GM18861 (cell line): ENCODE measurements around the gene KCNE5.
"Not testable (repeated sequence)": the region's sequence is repeated elsewhere in the genome, so short reads cannot be mapped to it uniquely, and the experiment has no call there.

ENCODE experiments used
- ATAC-seq: cut with Tn5 transposase; IDR thresholded peaks from one replicate; pipeline ENCODE4 v1.9.1; 2021; ENCODE audit not compliant: unreplicated experiment

KCNE5 gene, protein sequence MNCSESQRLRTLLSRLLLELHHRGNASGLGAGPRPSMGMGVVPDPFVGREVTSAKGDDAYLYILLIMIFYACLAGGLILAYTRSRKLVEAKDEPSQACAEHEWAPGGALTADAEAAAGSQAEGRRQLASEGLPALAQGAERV

GRCh38 chrX:109624641-109625616 lies at the start of gene KCNE5:
TSS of gene KCNE5 (minus strand) at chrX:109625172. CDS start at chrX:109625020, 152 bp downstream.
- ATAC-seq = no peak

DNA sequence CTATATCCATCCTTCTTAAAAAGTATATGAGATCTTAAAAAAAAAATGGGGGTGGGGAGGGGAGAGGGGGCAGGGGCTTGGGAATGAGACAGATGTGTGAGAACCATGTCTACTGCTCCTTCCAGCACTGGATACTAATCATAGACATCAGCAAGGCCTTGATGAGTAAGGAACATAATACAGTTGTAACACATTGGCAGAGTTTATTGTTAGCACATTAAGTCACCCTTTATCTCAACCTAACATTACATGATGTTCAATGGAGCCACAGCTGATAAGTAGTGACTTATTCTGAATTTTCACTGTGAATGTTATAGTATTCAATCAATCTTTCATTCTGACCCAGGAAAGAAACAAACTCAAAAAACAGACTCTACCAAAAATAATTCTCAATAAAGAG lies 47.3 kb upstream of the KCNE5 start:
- no peak for ATAC-seq

GRCh38 chrX:109671170-109671569 lies 46.2 kb upstream of the KCNE5 start:
- ATAC-seq = not testable (repeated sequence)

GRCh38 chrX:109667986-109668385 lies 43.0 kb upstream of the KCNE5 start:
- ATAC-seq = no peak

DNA sequence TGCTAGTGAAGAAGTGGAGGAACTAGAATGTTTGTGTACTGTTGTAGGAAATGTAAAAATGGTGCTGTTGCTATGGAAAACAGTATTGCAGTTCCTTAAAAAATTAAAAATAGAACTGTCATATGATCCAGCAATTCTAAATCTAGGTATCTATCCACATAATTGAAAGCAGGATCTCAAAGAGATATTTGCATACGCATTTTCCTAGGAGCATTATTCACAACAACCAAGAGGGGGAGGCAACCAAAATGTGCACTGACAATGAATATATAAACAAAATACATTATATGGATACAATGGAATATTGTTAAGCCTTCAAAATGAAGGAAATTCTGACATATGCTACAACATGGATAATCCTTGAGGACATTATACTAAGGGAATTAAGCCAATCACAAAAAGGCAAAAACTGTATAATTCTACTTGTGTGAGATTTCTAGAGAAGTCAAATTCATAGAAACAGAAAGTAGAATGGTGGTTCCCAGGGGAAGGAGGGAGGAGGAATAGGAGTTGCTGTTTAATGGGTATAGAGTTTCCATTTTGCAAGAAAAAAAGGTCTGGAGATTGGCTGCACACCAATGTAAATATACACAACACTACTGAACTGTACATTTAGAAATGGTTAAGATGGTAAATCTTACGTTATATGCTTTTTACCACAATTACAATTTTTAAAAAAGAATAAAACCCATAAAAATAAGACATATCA lies 35.6 kb upstream of the KCNE5 start:
- no peak for ATAC-seq

- ATAC-seq = no peak
Observed at GRCh38 chrX:109658391-109658790, 33.4 kb upstream of the KCNE5 start.

DNA sequence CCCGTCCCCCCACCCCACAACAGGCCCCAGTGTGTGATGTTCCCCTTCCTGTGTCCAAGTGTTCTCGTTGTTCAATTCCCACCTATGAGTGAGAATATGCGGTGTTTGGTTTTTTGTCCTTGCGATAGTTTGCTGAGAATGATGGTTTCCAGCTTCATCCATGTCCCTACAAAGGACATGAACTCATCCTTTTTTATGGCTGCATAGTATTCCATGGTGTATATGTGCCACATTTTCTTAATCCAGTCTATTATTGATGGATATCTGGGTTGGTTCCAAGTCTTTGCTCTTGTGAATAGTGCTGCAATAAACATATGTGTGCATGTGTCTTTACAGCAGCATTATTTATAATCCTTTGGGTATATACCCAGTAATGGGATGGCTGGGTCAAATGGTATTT lies 32.4 kb upstream of the KCNE5 start:
- not testable (repeated sequence) for ATAC-seq

DNA sequence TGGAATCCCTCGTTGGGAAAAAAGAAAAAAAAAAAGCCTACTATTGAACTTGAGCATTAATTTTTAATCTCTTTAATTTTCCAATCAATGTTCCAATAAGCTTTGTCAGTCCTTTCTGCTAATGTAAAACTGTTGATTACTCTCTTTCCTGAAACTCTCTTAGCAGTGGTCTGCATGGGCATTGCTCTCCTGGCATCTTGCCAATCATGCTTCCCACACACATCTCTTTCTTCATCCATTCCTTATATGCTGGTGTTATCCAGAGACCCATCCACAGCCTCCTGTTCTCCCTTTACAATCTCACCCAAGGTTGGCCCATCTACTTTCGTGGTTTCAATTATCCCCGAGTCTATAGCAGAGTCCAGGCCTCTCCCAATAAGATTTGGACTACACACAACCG lies 31.8 kb upstream of the KCNE5 start:
- ATAC-seq = no peak

- no peak for ATAC-seq
Observed at GRCh38 chrX:109655502-109656201, 30.7 kb upstream of the KCNE5 start.

- ATAC-seq = no peak
Observed at GRCh38 chrX:109654516-109655109, 29.6 kb upstream of the KCNE5 start.

- ATAC-seq = not testable (repeated sequence)
Observed at GRCh38 chrX:109644671-109645070, 19.7 kb upstream of the KCNE5 start.

- ATAC-seq = no peak
Observed at GRCh38 chrX:109643687-109644086, 18.7 kb upstream of the KCNE5 start.

DNA sequence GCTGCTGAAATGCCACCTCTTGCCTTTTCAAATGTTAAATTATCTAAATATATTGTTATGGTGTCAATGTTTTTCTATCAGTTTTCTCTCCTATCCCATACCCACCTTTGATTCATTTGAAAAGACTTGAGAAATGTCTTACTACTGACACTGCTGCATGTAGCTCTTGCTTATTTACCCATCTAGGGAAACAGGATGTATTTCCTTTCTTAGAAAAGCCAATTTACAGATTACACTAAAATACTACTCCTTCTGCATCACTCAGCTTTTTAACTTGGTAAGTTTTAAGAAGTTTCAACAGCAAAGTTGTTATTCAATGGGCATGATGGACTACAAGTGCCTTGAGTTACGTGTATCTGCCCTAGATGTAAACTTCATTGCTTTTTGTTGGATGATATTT lies 13.2 kb upstream of the KCNE5 start:
- ATAC-seq = no peak

DNA sequence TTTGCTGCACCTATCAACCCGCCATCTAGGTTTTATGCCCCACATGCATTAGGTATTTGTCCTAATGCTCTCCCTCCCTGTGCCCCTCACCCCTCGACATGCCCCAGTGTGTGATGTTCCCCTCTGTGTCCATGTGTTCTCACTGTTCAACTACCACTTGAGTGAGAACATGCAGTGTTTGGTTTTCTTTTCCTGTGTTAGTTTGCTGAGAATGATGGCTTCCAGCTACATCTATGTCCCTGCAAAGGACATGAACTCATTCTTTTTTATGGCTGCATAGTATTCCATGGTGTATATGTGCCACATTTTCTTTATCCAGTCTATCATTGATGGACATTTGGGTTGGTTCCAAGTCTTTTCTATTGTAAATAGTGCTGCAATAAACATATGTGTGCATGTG lies 12.5 kb upstream of the KCNE5 start:
- not testable (repeated sequence) for ATAC-seq

DNA sequence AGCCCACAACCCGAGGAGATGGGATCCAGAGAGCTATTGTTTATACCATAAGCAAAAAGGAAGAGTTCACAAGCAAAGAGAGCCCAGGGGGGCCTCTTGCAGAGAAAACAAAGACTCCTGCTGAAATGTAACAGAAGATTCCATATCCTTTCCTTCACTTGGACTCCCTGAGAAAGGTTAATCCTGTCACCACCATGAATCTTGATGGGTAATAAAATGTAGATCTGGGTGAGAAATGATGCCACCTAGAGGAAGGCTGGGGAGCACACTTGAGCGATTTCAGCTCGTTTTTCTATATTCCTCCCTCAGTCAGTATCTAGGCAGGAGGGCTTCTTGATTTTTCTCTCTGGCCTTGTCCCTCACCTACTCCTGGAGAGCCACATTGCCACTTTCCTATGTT lies 10.2 kb upstream of the KCNE5 start:
- no peak for ATAC-seq

DNA sequence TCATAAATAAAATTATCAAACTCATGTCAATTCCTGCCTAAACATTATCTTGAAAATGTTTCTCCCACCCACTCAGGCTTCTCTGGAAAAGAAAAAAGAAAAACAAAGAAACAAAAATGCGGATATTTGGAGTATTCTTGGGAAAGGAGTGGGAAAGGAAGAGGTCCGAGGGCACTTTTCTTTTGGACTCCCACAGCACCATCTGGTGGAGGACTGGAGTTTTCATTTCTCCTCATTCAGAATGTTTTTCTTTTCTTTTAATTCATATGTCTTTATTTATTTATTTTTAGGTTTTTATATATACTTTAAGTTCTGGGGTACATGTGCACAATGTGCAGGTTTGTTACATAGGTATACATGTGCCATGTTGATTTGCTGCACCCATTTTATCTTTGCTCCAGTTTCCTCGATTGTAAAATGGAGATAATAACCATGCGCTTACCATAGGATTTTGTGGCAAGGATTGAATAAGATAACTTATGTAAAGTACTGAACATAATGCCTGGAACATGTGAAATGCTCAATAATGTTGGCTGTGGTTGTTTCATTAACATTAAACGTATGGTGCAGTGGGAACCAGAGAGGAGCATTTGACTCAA lies 8.0 kb upstream of the KCNE5 start:
- ATAC-seq = no peak

- no peak for ATAC-seq
Observed at GRCh38 chrX:109629310-109629709, 4.3 kb upstream of the KCNE5 start.

DNA sequence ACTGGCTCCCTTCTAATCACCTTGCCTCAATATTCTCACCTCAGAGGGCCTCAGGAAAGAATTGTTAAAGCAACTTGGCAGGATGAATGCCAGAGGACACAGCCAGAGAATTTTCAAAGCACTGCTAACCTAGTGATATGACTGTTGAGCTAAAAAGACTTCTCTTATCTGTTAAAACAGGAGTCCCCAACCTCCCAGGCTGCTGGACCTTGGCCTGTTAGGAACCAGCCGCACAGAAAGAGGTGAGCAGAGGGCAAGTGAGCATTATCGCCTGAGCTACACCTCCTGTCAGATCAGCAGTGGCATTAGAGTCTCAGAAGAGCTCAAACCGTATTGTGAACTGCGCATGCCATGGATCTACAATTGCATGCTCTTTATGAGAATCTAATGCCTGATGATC lies 1.7 kb upstream of the KCNE5 start:
- ATAC-seq = no peak

GRCh38 chrX:109623997-109624396 lies 975 bp downstream of the KCNE5 start:
- no peak for ATAC-seq

GRCh38 chrX:109622270-109622669 lies 2.7 kb downstream of the KCNE5 start:
- ATAC-seq = no peak
